Stimulated activated CD8-positive, alpha-beta memory T cell treated with anti-CD3 and anti-CD28 coated beads, Interleukin-7, amount 100 ng/mL, for 4 hours (primary cell): ENCODE data around the gene PAK4.
"Not testable (repeated sequence)": the region's sequence is repeated elsewhere in the genome, so short reads cannot be mapped to it uniquely, and the experiment has no call there.

Experiments used
- DNase-seq, 2 donors: peaks; one replicate each; pipeline ENCODE4 v3.0.0-alpha.2; 2020; ENCODE audit warnings: low read depth in 2 of 2

The PAK4 gene

GRCh38 chr19:39130337-39131254, 5.0 kb downstream of the PAK4 start:
- no peak for DNase-seq

- no peak for DNase-seq
Observed at GRCh38 chr19:39131255-39131755, 5.7 kb downstream of the PAK4 start.

GRCh38 chr19:39132344-39132969, 6.9 kb downstream of the PAK4 start:
- no peak for DNase-seq

- DNase-seq, result no peak
Observed at GRCh38 chr19:39133431-39134270, 8.1 kb downstream of the PAK4 start.

- no peak for DNase-seq
Observed at GRCh38 chr19:39135701-39136100, 10.1 kb downstream of the PAK4 start.

GRCh38 chr19:39136225-39136940, 10.8 kb downstream of the PAK4 start:
- no peak for DNase-seq

- DNase-seq, result no peak
Observed at GRCh38 chr19:39137131-39137530, 11.5 kb downstream of the PAK4 start.

GRCh38 chr19:39138221-39139211, 12.9 kb downstream of the PAK4 start:
- no peak for DNase-seq

- DNase-seq, result no peak
Observed at GRCh38 chr19:39139305-39139874, 13.8 kb downstream of the PAK4 start.

GRCh38 chr19:39139971-39140453, 14.4 kb downstream of the PAK4 start:
- no peak for DNase-seq

GRCh38 chr19:39140594-39140993, 15.0 kb downstream of the PAK4 start:
- no peak for DNase-seq

GRCh38 chr19:39141929-39142328, 16.3 kb downstream of the PAK4 start:
- DNase-seq, result no peak

- no peak for DNase-seq
Observed at GRCh38 chr19:39142630-39143029, 17.0 kb downstream of the PAK4 start.

GRCh38 chr19:39143757-39144289, 18.2 kb downstream of the PAK4 start:
- not testable (repeated sequence) for DNase-seq

GRCh38 chr19:39144290-39145071, 18.9 kb downstream of the PAK4 start:
- no peak for DNase-seq

GRCh38 chr19:39145180-39145953, 19.8 kb downstream of the PAK4 start:
- no peak for DNase-seq

- no peak for DNase-seq
Observed at GRCh38 chr19:39146091-39146490, 20.5 kb downstream of the PAK4 start.
